Measurements from ENCODE around the gene MOSPD3.
A peak's percentile ranks its signal among the peaks of the same experiment; 100 is the strongest.

Gene MOSPD3

DNA sequence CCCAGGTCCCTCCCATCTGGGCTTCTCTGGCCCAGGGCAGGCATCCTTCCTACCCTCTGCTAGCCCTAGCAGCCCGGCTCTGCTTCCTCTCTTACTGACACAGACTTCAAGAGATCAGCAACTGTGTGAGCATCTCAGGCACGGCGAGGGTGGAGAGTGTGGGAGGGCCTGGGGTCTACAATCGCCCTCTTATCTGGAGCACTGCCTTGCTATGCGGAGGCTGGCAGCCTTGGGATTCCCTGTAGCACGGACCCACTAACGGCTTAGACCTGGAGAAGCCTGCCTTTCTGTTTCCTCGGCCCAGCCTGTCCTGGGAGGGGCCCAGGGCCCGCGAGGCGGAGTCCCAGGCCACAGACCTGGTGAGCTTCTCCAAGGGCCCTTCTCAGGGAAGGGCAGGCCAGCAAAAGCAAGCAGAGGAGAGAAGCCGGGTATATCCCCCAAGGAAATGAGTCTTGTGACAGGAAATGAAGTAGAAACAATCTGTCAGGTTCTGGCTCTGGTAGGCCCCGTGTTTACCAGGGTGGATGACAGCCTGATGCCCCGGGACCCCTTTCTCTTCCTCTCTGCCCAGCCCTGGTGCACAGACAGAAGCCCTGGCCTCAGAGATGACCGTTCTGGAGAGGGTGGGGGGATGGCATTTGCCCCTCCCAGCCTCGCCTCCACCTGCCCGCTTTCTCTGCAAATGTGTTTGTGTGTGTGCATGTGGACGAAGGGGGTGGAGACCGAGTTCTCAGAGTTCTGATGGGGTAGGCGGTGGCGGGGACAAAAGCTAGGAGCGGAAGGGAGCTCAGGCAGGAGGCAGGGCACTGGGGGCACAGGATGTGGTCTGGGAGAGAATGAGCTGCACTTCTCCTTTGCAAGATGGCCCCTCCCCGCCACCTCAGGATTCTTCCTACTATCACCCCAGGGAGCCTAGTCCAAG, 28.9 kb upstream of the MOSPD3 start:
- H3K27ac ChIP-seq (ENCODE audit: low read length) = peak overlapping the region; percentile 94
- H3K4me1 ChIP-seq (ENCODE audit: insufficient read depth, low read length) = peaks cover 41% of the 10 kb centered on the region
- DNase-seq (peak; percentile 89), ATAC-seq (ENCODE audit: insufficient read depth, low read depth) (peak; percentile 46)
- peak overlapping the region; percentile 93 for H3K9ac ChIP-seq (ENCODE audit: low read depth, low read length)
- peaks cover 62% of the 10 kb centered on the region for H4K20me1 ChIP-seq (ENCODE audit: insufficient read depth, low read length)
- H3K9me3 ChIP-seq (ENCODE audit: insufficient read depth, low read length, severe bottlenecking) = no peaks in the 10 kb centered on the region
- H3K36me3 ChIP-seq (ENCODE audit: insufficient read depth, low read length) = peaks cover 51% of the 10 kb centered on the region
- TF ChIP-seq, protein P1, sequence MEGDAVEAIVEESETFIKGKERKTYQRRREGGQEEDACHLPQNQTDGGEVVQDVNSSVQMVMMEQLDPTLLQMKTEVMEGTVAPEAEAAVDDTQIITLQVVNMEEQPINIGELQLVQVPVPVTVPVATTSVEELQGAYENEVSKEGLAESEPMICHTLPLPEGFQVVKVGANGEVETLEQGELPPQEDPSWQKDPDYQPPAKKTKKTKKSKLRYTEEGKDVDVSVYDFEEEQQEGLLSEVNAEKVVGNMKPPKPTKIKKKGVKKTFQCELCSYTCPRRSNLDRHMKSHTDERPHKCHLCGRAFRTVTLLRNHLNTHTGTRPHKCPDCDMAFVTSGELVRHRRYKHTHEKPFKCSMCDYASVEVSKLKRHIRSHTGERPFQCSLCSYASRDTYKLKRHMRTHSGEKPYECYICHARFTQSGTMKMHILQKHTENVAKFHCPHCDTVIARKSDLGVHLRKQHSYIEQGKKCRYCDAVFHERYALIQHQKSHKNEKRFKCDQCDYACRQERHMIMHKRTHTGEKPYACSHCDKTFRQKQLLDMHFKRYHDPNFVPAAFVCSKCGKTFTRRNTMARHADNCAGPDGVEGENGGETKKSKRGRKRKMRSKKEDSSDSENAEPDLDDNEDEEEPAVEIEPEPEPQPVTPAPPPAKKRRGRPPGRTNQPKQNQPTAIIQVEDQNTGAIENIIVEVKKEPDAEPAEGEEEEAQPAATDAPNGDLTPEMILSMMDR (IDR thresholded peaks at IDR 0.05; ENCODE audit: borderline replicate concordance, extremely low read depth, low read length, poor library complexity, severe bottlenecking) = no peak
- TF ChIP-seq EZH2 (IDR thresholded peaks at IDR 0.05; ENCODE audit: borderline replicate concordance, low read depth, low read length, severe bottlenecking) = no peak
- H3K79me2 ChIP-seq (ENCODE audit: insufficient read depth, low read length) = peaks cover 53% of the 10 kb centered on the region
- H2AFZ ChIP-seq (ENCODE audit: low read depth, low read length) = peak overlapping the region; percentile 33
- H3K4me3 ChIP-seq (ENCODE audit: low read depth in 1 of 2, low read length in 2 of 2) = peak overlapping the region; percentile 82 to 90; a peak in 3 of 4 replicates
- H3K27me3 ChIP-seq (ENCODE audit: insufficient read depth, low read length, poor library complexity) = no peaks in the 10 kb centered on the region
- peak overlapping the region; percentile 89 for H3K4me2 ChIP-seq (ENCODE audit: insufficient read depth, low read length)

DNA sequence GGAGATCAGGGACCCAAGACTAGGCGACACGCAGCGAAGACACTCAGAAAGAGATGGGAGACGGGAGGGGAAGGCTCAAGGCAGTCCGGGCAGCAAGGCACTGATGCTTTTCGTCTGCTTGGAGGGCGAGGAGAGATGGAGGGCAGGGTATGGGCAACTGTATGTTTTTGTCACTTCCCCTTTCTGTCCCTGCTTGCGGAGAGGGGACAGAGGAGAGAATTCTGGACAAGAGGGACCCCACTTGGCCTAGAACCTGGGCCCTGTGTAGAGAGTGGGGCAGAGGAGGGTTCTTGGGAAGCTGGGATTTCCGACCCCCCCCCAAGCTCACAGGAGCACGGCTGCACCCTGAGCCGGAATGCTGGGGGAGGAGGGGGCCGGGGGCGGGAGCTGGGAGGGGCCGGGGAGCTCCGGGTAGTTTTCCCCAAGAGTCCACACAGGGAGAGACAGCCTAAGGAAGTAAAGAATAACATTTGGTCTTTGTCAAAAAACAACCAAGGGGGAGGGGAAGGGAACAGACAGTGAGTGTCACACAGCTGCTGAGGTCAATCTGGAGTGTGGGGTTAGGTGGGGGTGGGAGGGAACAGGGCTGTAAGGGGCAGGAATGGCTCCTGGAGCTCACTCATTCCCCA, 28.2 kb upstream of the MOSPD3 start:
- TF ChIP-seq, protein P1 (IDR thresholded peaks at IDR 0.05; ENCODE audit: borderline replicate concordance, extremely low read depth, low read length, poor library complexity, severe bottlenecking) = no peak
- no peak for TF ChIP-seq EZH2 (IDR thresholded peaks at IDR 0.05; ENCODE audit: borderline replicate concordance, low read depth, low read length, severe bottlenecking)
- peaks cover 54% of the 10 kb centered on the region for H4K20me1 ChIP-seq (ENCODE audit: insufficient read depth, low read length)
- H3K4me2 ChIP-seq (ENCODE audit: insufficient read depth, low read length) = peak overlapping the region; percentile 89
- peak overlapping the region; percentile 93 for H3K9ac ChIP-seq (ENCODE audit: low read depth, low read length)
- peaks cover 53% of the 10 kb centered on the region for H3K79me2 ChIP-seq (ENCODE audit: insufficient read depth, low read length)
- H3K9me3 ChIP-seq (ENCODE audit: insufficient read depth, low read length, severe bottlenecking) = no peaks in the 10 kb centered on the region
- peaks cover 44% of the 10 kb centered on the region for H3K36me3 ChIP-seq (ENCODE audit: insufficient read depth, low read length)
- ATAC-seq (ENCODE audit: insufficient read depth, low read depth) (no peak), DNase-seq (peak; percentile 29)
- H3K27ac ChIP-seq (ENCODE audit: low read length) = peak overlapping the region; percentile 94
- peak overlapping the region; percentile 82 to 90; a peak in 3 of 4 replicates for H3K4me3 ChIP-seq (ENCODE audit: low read depth in 1 of 2, low read length in 2 of 2)
- peak overlapping the region; percentile 32 for H2AFZ ChIP-seq (ENCODE audit: low read depth, low read length)
- no peaks in the 10 kb centered on the region for H3K27me3 ChIP-seq (ENCODE audit: insufficient read depth, low read length, poor library complexity)
- H3K4me1 ChIP-seq (ENCODE audit: insufficient read depth, low read length) = peaks cover 41% of the 10 kb centered on the region

DNA sequence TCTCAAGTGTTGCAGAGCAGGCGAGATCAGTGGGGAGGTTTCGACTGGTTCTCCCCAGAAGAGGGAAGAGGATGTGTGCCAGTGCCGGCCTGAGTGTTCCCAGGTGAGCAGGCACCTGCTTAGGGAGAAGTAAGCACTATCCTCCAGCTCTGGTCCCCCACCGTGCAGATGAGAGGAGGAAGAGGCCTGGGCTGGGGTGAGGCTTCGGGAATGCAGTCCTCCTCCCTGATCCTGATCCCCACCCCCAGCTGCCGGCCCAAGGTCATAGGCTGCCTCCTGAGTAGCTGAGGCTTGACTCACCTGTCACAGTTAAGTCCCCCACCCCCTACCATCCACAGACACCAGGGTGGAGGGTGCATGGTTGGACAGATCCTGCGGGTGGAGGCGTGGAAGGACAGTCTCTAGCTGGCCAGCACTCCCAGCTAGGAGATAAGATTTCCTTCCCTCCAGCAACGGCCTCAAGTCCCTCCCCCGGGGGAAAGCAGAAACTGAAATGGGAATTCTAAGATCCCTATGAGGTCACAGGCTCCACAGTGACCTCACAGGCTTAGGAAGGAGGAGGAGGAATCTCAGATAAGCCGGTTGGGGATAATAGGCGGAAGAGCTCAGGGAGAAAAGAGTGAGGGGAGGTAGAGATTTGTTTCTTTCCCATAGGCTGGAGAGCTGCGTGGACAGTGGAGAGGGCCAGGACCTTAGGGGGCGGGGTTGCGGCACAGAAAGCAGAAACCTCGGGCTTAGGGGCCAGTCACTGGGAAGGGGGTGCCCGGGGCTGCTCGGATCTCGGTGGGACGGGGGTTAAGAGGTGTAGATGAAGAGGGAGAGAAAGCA, 27.4 kb upstream of the MOSPD3 start:
- H4K20me1 ChIP-seq (ENCODE audit: insufficient read depth, low read length) = peaks cover 50% of the 10 kb centered on the region
- peak overlapping the region; percentile 82 to 90 for H3K4me3 ChIP-seq (ENCODE audit: low read depth in 1 of 2, low read length in 2 of 2)
- peak overlapping the region; percentile 94 for H3K27ac ChIP-seq (ENCODE audit: low read length)
- H3K9me3 ChIP-seq (ENCODE audit: insufficient read depth, low read length, severe bottlenecking) = no peaks in the 10 kb centered on the region
- ATAC-seq (ENCODE audit: insufficient read depth, low read depth) = no peak
- H3K79me2 ChIP-seq (ENCODE audit: insufficient read depth, low read length) = peaks cover 53% of the 10 kb centered on the region
- peaks cover 39% of the 10 kb centered on the region for H3K36me3 ChIP-seq (ENCODE audit: insufficient read depth, low read length)
- H3K9ac ChIP-seq (ENCODE audit: low read depth, low read length) = peak overlapping the region; percentile 93
- no peak overlapping the region for H2AFZ ChIP-seq (ENCODE audit: low read depth, low read length)
- no peak for TF ChIP-seq EZH2 (IDR thresholded peaks at IDR 0.05; ENCODE audit: borderline replicate concordance, low read depth, low read length, severe bottlenecking)
- H3K27me3 ChIP-seq (ENCODE audit: insufficient read depth, low read length, poor library complexity) = no peaks in the 10 kb centered on the region
- DNase-seq = no peak
- H3K4me1 ChIP-seq (ENCODE audit: insufficient read depth, low read length) = peaks cover 41% of the 10 kb centered on the region
- peak overlapping the region; percentile 89 for H3K4me2 ChIP-seq (ENCODE audit: insufficient read depth, low read length)

Data from DND-41 (cell line).